ENCODE data around the gene SNX2.

The SNX2 gene

GRCh38 chr5:122755783-122756182 is 19.1 kb upstream of the SNX2 start:
- Histone ChIP-seq H3K27ac (no peak overlapping the region), H3K27me3 (ENCODE audit: insufficient read depth, low read depth) (no peaks in the 10 kb centered on the region), H3K4me3 (IDR thresholded peaks at IDR 0.05; ENCODE audit: insufficient read depth, low read depth, low read length) (no peak overlapping the region), H3K9ac (no peak overlapping the region), H4K20me1 (ENCODE audit: insufficient read depth) (no peaks in the 10 kb centered on the region), H3K79me2 (ENCODE audit: insufficient read depth, low read depth) (no peaks in the 10 kb centered on the region), H3K36me3 (ENCODE audit: insufficient read depth) (no peaks in the 10 kb centered on the region), H2AFZ (ENCODE audit: low read depth) (no peak overlapping the region), H3K4me1 (ENCODE audit: low read depth, poor library complexity, severe bottlenecking) (no peaks in the 10 kb centered on the region), H3K4me2 (no peak overlapping the region)
- TF ChIP-seq, protein P1, sequence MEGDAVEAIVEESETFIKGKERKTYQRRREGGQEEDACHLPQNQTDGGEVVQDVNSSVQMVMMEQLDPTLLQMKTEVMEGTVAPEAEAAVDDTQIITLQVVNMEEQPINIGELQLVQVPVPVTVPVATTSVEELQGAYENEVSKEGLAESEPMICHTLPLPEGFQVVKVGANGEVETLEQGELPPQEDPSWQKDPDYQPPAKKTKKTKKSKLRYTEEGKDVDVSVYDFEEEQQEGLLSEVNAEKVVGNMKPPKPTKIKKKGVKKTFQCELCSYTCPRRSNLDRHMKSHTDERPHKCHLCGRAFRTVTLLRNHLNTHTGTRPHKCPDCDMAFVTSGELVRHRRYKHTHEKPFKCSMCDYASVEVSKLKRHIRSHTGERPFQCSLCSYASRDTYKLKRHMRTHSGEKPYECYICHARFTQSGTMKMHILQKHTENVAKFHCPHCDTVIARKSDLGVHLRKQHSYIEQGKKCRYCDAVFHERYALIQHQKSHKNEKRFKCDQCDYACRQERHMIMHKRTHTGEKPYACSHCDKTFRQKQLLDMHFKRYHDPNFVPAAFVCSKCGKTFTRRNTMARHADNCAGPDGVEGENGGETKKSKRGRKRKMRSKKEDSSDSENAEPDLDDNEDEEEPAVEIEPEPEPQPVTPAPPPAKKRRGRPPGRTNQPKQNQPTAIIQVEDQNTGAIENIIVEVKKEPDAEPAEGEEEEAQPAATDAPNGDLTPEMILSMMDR (conservative IDR thresholded peaks at IDR 0.05; ENCODE audit: low read depth, low read length): no peak

- H3K27me3 ChIP-seq (ENCODE audit: insufficient read depth, low read depth): no peaks in the 10 kb centered on the region
- H4K20me1 ChIP-seq (ENCODE audit: insufficient read depth): no peaks in the 10 kb centered on the region
- H2AFZ ChIP-seq (ENCODE audit: low read depth): no peak overlapping the region
- H3K36me3 ChIP-seq (ENCODE audit: insufficient read depth): no peaks in the 10 kb centered on the region
- no peak overlapping the region for H3K27ac ChIP-seq
- peaks cover 3% of the 10 kb centered on the region for H3K4me1 ChIP-seq (ENCODE audit: low read depth, poor library complexity, severe bottlenecking)
- H3K9ac ChIP-seq: no peak overlapping the region
- no peak overlapping the region for H3K4me3 ChIP-seq (IDR thresholded peaks at IDR 0.05; ENCODE audit: insufficient read depth, low read depth, low read length)
- TF ChIP-seq, protein P1 (conservative IDR thresholded peaks at IDR 0.05; ENCODE audit: low read depth, low read length): no peak
- no peaks in the 10 kb centered on the region for H3K79me2 ChIP-seq (ENCODE audit: insufficient read depth, low read depth)
- H3K4me2 ChIP-seq: no peak overlapping the region
These were observed 18.5 kb upstream of the SNX2 start for GRCh38 chr5:122756264-122756911.

DNA sequence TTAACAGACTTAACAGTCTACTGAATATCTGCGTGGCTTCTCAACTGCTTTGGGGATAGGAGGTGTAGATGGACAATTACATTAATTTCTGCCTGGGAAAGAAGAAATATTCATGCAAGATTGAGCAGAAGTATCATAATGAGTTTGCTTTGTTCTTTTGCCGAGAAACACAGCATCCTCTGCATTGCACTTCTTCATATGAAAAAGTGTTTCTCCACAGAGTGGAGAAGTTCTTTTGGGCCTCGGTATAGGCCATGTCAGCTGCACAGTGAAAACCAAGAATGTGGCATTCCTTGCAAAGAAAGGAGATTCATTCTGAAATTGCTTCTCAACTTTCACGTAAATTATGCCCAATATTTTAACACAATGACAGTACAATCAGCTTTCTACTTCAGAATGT is 17.6 kb upstream of the SNX2 start:
- Histone ChIP-seq H3K4me3 (IDR thresholded peaks at IDR 0.05; ENCODE audit: insufficient read depth, low read depth, low read length) (no peak overlapping the region), H3K79me2 (ENCODE audit: insufficient read depth, low read depth) (no peaks in the 10 kb centered on the region), H3K4me2 (no peak overlapping the region), H4K20me1 (ENCODE audit: insufficient read depth) (no peaks in the 10 kb centered on the region), H2AFZ (ENCODE audit: low read depth) (no peak overlapping the region), H3K36me3 (ENCODE audit: insufficient read depth) (no peaks in the 10 kb centered on the region), H3K27me3 (ENCODE audit: insufficient read depth, low read depth) (no peaks in the 10 kb centered on the region), H3K9ac (no peak overlapping the region), H3K27ac (no peak overlapping the region), H3K4me1 (ENCODE audit: low read depth, poor library complexity, severe bottlenecking) (peaks cover 5% of the 10 kb centered on the region)
- TF ChIP-seq, protein P1 (conservative IDR thresholded peaks at IDR 0.05; ENCODE audit: low read depth, low read length): no peak

DNA sequence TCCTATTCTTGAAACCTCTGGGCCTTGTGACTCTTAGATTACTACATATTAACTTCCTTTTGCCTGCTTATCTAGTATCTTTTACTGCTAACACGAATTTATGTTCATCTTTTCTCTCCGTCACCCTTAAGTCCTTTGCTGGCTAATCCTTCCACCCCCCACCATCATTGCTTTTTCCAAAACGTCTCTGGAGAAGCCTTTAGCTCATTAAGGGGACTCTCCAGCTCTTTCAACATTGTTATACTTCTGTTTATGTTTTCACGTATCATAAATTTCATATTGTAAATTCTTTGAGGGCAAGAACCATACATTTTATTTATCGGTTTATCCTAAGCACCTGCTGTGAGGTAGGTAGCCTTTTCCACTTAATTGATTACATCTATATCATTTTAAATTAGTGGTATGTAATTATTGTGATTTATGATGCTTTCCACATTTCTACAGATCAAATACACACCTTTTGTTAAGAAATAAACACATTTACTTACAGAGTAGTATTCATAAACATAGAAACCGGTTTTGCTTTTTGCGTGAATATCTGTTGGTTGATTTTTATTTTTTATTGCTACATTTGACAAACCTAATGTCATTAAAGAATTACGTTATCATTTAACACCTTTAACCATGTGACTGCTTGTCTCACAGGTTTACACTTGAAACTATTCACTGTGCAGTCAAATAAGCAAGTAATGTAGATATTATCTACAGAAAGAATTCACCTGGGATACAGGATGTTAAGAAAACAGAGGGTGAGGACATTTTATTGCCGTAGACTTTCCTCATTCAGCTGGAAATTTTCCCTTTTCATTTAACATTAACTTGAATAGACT is 15.4 kb upstream of the SNX2 start:
- H3K79me2 ChIP-seq (ENCODE audit: insufficient read depth, low read depth): no peaks in the 10 kb centered on the region
- no peaks in the 10 kb centered on the region for H3K27me3 ChIP-seq (ENCODE audit: insufficient read depth, low read depth)
- no peak overlapping the region for H3K9ac ChIP-seq
- H2AFZ ChIP-seq (ENCODE audit: low read depth): no peak overlapping the region
- H4K20me1 ChIP-seq (ENCODE audit: insufficient read depth): no peaks in the 10 kb centered on the region
- H3K27ac ChIP-seq: no peak overlapping the region
- TF ChIP-seq, protein P1 (conservative IDR thresholded peaks at IDR 0.05; ENCODE audit: low read depth, low read length): no peak
- H3K4me1 ChIP-seq (ENCODE audit: low read depth, poor library complexity, severe bottlenecking): peaks cover 5% of the 10 kb centered on the region
- no peak overlapping the region for H3K4me2 ChIP-seq
- no peak overlapping the region for H3K4me3 ChIP-seq (IDR thresholded peaks at IDR 0.05; ENCODE audit: insufficient read depth, low read depth, low read length)
- H3K36me3 ChIP-seq (ENCODE audit: insufficient read depth): no peaks in the 10 kb centered on the region
